Fibroblast of skin of right quadriceps (primary cell): ENCODE measurements around the gene VWA3B.
"Not testable (repeated sequence)": the region's sequence is repeated elsewhere in the genome, so short reads cannot be mapped to it uniquely, and the experiment has no call there.

Experiments used
- DNase-seq: peaks from one replicate; pipeline ENCODE4 v3.0.0-alpha.2; 2013

Gene VWA3B

GRCh38 chr2:98089941-98090340 is 3.0 kb downstream of the VWA3B start:
- no peak for DNase-seq

GRCh38 chr2:98090951-98091350 is 4.0 kb downstream of the VWA3B start:
- DNase-seq: no peak

- no peak for DNase-seq
Observed at GRCh38 chr2:98091738-98092137, 4.8 kb downstream of the VWA3B start.

- DNase-seq: no peak
Observed at GRCh38 chr2:98093146-98093545, 6.2 kb downstream of the VWA3B start.

- DNase-seq: no peak
Observed at GRCh38 chr2:98093611-98094010, 6.6 kb downstream of the VWA3B start.

GRCh38 chr2:98099939-98100743 is 13.2 kb downstream of the VWA3B start:
- no peak for DNase-seq

- not testable (repeated sequence) for DNase-seq
Observed at GRCh38 chr2:98102315-98102714, 15.3 kb downstream of the VWA3B start.

GRCh38 chr2:98102878-98103277 is 15.9 kb downstream of the VWA3B start:
- DNase-seq: no peak

- no peak for DNase-seq
Observed at GRCh38 chr2:98108110-98108509, 21.1 kb downstream of the VWA3B start.

GRCh38 chr2:98110741-98111140 is 23.8 kb downstream of the VWA3B start:
- no peak for DNase-seq

- no peak for DNase-seq
Observed at GRCh38 chr2:98114643-98115330, 27.8 kb downstream of the VWA3B start.

- peak; percentile 59 for DNase-seq
Observed at GRCh38 chr2:98118161-98118560, 31.2 kb downstream of the VWA3B start.

- DNase-seq: no peak
Observed at GRCh38 chr2:98118852-98119251, 31.9 kb downstream of the VWA3B start.

GRCh38 chr2:98121149-98121548 is 34.2 kb downstream of the VWA3B start:
- DNase-seq: no peak

GRCh38 chr2:98122524-98122923 is 35.6 kb downstream of the VWA3B start:
- no peak for DNase-seq

- no peak for DNase-seq
Observed at GRCh38 chr2:98123286-98123685, 36.3 kb downstream of the VWA3B start.

GRCh38 chr2:98126061-98126460 is 39.1 kb downstream of the VWA3B start:
- peak; percentile 13 for DNase-seq

- no peak for DNase-seq
Observed at GRCh38 chr2:98127229-98127989, 40.4 kb downstream of the VWA3B start.

- no peak for DNase-seq
Observed at GRCh38 chr2:98128556-98129109, 41.7 kb downstream of the VWA3B start.

GRCh38 chr2:98130073-98130472 is 43.1 kb downstream of the VWA3B start:
- not testable (repeated sequence) for DNase-seq

- DNase-seq: peak; percentile 17
Observed at GRCh38 chr2:98134172-98135005, 47.4 kb downstream of the VWA3B start.

GRCh38 chr2:98137196-98137595 is 50.2 kb downstream of the VWA3B start:
- DNase-seq: no peak
